Panc1 (cell line): ENCODE measurements around the gene PHKG2. TPM values are rescaled to one million over a fixed set of nuclear protein-coding genes. Genes with fewer than 3 reads are reported as not detected.

Experiments
- ATAC-seq: fragments of 200-7000 bp; cut with Tn5 transposase; 2 replicates; pipeline ENCODE4 v1.9.1; 2020; ENCODE audit warnings: mild to moderate bottlenecking, moderate library complexity
- BruUV-seq: library from RNA; stranded (reverse); fragments of 400-500 nt; replicated peaks from 2 replicates; lab custom pipeline; 2021; lab: Mats Ljungman, UMichigan
- CTCF ChIA-PET: fragments of 300-600 bp; sonication (Branson Sonifier 250); formaldehyde crosslinking; loops from one replicate; lab custom pipeline; 2022; ENCODE audit warnings: antibody characterized with exemption; lab: Charles Lee
- POLR2A ChIA-PET: fragments of 300-600 bp; sonication (Branson Sonifier 250); formaldehyde crosslinking; loops from one replicate; lab custom pipeline; 2022; ENCODE audit warnings: antibody characterized with exemption; lab: Charles Lee
- DNase-seq: peaks from one replicate; pipeline ENCODE4 v3.0.0-alpha.2; 2010; ENCODE audit warnings: low read depth, low spot score
- H3K27ac ChIP-seq: 2 replicates; pipeline ENCODE4 v1.5.1; 2011; ENCODE audit warnings: mild to moderate bottlenecking, low read length, inconsistent platforms
- H3K27me3 ChIP-seq: fragments of 200-500 bp; sonication (Bioruptor generic); 2 replicates; pipeline ENCODE4 v1.6.0; 2014; ENCODE audit warnings: low read length, inconsistent platforms; ENCODE audit not compliant: control insufficient read depth, insufficient read depth
- H3K36me3 ChIP-seq: fragments of 200-500 bp; sonication (Bioruptor generic); 2 replicates; pipeline ENCODE4 v1.5.1; 2014; ENCODE audit warnings: inconsistent platforms, mild to moderate bottlenecking, low read length, moderate library complexity; ENCODE audit not compliant: control insufficient read depth, insufficient read depth
- H3K4me1 ChIP-seq: 2 replicates; pipeline ENCODE4 v1.5.1; 2011; ENCODE audit warnings: inconsistent platforms, mild to moderate bottlenecking, low read length, moderate library complexity; ENCODE audit not compliant: control insufficient read depth, insufficient read depth
- H3K4me3 ChIP-seq, 2 experiments: 2 replicates each; pipeline ENCODE4 v1.5.1; 2011 to 2012; ENCODE audit warnings: low read depth in 2 of 2, low read length in 2 of 2, mild to moderate bottlenecking in 2 of 2, inconsistent platforms in 1 of 2, moderate library complexity in 1 of 2
- H3K9me3 ChIP-seq: fragments of 200-500 bp; sonication (Bioruptor generic); 2 replicates; pipeline ENCODE4 v1.5.1; 2014; ENCODE audit warnings: low read depth, mild to moderate bottlenecking, inconsistent platforms, low read length, moderate library complexity; ENCODE audit not compliant: control insufficient read depth, insufficient read depth
- CTCF ChIP-seq: fragments of 450-650 bp; IDR thresholded peaks from 2 replicates; pipeline ENCODE4 v1.5.1; 2017; ENCODE audit warnings: mild to moderate bottlenecking
- POLR2AphosphoS5 ChIP-seq: IDR thresholded peaks from 2 replicates; pipeline ENCODE4 v1.6.1; 2012; ENCODE audit warnings: mild to moderate bottlenecking, low read depth, low read length, moderate library complexity
- REST ChIP-seq, 2 experiments: IDR thresholded peaks; 2 replicates each; pipeline ENCODE4 v1.6.1; 2011 to 2012; ENCODE audit warnings: low read depth in 2 of 2, control low read depth in 1 of 2, low read length in 1 of 2, mild to moderate bottlenecking in 1 of 2, moderate library complexity in 1 of 2; ENCODE audit not compliant: insufficient read depth in 1 of 2
- SIN3A ChIP-seq: IDR thresholded peaks from 2 replicates; pipeline ENCODE4 v1.6.1; 2012; ENCODE audit warnings: low read depth, mild to moderate bottlenecking, low read length, moderate library complexity, borderline replicate concordance; ENCODE audit not compliant: insufficient read depth
- TCF7L2 ChIP-seq: IDR thresholded peaks from 2 replicates; pipeline ENCODE4 v1.6.1; 2011; ENCODE audit warnings: mild to moderate bottlenecking, low read depth, low read length, inconsistent platforms
- in situ Hi-C: cut with HindIII; loops from 2 replicates; pipeline ENCODE4 v1.10.0; 2016; ENCODE audit warnings: low sequenced_read_pairs, low pct_unique_long_range_greater_than_20kb
- intact Hi-C: fragments of 100-400 bp; cut with micrococcal nuclease; formaldehyde crosslinking; loops from one replicate; pipeline ENCODE4 v1.10.0; 2022; ENCODE audit not compliant: unreplicated experiment
- total RNA-seq: library from RNA; stranded (reverse); gene quantifications from one replicate; pipeline ENCODE4 v1.2.1, GENCODE V29; 2021; ENCODE audit not compliant: unreplicated experiment

The PHKG2 gene
- total RNA-seq, 1 experiment from 2014 or later: 43.1 TPM

DNA sequence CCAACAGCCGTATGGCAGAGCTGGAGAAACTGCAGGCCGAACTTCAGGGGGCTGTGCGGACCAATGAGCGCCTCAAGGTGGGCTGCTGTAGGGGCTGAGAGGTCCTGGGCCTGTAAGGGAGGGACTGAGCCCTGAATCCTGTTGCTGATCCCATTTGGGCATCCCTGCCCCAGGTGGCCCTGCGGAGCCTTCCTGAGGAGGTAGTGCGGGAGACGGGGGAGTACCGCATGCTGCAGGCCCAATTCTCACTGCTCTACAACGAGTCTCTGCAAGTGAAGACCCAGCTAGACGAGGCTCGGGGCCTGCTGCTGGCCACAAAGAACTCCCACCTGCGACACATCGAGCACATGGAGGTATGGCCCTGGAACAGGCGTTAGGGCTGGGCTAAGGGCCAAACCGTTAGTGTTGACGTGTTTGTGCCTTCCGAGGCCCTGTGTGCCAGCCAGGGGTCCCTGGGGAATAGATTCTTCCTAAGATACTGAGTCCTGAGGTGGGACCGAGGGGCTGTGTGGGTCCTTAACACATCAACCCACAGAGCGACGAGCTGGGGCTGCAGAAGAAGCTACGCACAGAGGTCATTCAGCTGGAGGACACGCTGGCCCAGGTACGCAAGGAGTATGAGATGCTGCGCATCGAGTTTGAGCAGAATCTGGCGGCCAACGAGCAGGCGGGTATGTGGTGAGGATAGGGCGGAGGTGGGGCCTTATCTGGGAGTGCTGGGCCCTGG lies 18.1 kb downstream of the PHKG2 start:
- in situ Hi-C loops: no loop called here
- intact Hi-C loops: no loop called here
- peaks cover 30% of the 10 kb centered on the region for H3K36me3 ChIP-seq

DNA sequence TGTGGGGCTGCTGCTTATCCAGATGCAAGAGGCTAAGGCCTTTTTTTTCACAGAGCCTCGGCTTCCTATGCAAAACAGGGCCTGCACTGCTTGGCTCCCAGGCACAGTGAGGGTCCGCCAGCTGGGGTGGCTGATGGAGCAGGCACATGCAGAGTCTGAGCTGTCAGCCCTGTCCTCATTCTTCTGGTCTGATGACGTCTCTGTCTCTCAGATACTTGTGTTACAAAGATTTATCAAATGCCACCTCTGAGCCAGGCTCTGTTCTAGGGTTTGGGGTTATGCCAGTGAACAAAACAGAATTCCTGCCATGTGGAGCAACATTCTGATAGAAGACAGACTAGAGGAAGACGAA lies 18.7 kb downstream of the PHKG2 start:
- POLR2A ChIA-PET: no interaction called here
- CTCF ChIA-PET: no interaction called here
- Histone ChIP-seq H3K4me1 (peaks cover 8% of the 10 kb centered on the region), H3K27me3 (no peaks in the 10 kb centered on the region), H3K36me3 (peaks cover 30% of the 10 kb centered on the region), H3K4me3 (no peak overlapping the region), H3K9me3 (no peaks in the 10 kb centered on the region), H3K27ac (no peak overlapping the region)
- in situ Hi-C loops: no loop called here
- no TSS peak for BruUV-seq
- intact Hi-C loops: no loop called here
- ATAC-seq (no peak), DNase-seq (no peak)
- TF ChIP-seq REST (IDR thresholded peaks at IDR 0.05; ENCODE audit: insufficient read depth in 1 of 2, low read depth in 2 of 2, low read length in 1 of 2) (no peak), TCF7L2 (no peak), CTCF (no peak), SIN3A (no peak), POLR2AphosphoS5 (no peak)

More for the DNA sequence above, 18.1 kb downstream of the PHKG2 start:
- ATAC-seq: no peak
- ChIA-PET POLR2A (interaction anchor here (0.7 kb wide), 1 partner anchor 8 kb away, joined by 3 read pairs; no protein-coding TSS in a partner anchor), CTCF (no interaction called here)
- TF ChIP-seq SIN3A (no peak), REST (IDR thresholded peaks at IDR 0.05; ENCODE audit: insufficient read depth in 1 of 2, low read depth in 2 of 2, low read length in 1 of 2) (no peak), TCF7L2 (no peak), POLR2AphosphoS5 (no peak), CTCF (no peak)
- H3K4me3 ChIP-seq: no peak overlapping the region
- no TSS peak for BruUV-seq
- H3K4me1 ChIP-seq: peaks cover 8% of the 10 kb centered on the region
- no peaks in the 10 kb centered on the region for H3K27me3 ChIP-seq
- DNase-seq: no peak
- H3K27ac ChIP-seq: no peak overlapping the region
- H3K9me3 ChIP-seq: no peaks in the 10 kb centered on the region
